Left ventricle myocardium inferior (tissue), 1 donor: ENCODE data around the gene ARHGEF12. TPM values are rescaled to one million over a fixed set of nuclear protein-coding genes. Genes with fewer than 3 reads are reported as not detected.

Experiments used
- DNase-seq: peaks from one replicate; pipeline ENCODE4 v3.0.0-alpha.2; 2020
- H3K27ac ChIP-seq: fragments of 200-600 bp; replicated peaks from 2 replicates; pipeline ENCODE4 v1.8.0; 2021
- H3K27me3 ChIP-seq: fragments of 200-600 bp; 2 replicates; pipeline ENCODE4 v1.8.0; 2021; ENCODE audit warnings: low read depth
- H3K36me3 ChIP-seq: fragments of 200-600 bp; 2 replicates; pipeline ENCODE4 v1.8.0; 2021
- H3K4me1 ChIP-seq: fragments of 200-600 bp; 2 replicates; pipeline ENCODE4 v1.8.0; 2021
- H3K4me3 ChIP-seq: fragments of 200-600 bp; 2 replicates; pipeline ENCODE4 v1.8.0; 2021; ENCODE audit warnings: mild to moderate bottlenecking, moderate library complexity
- H3K9me3 ChIP-seq: fragments of 200-600 bp; replicated peaks from 2 replicates; pipeline ENCODE4 v1.8.0; 2021
- intact Hi-C: fragments of 100-400 bp; cut with micrococcal nuclease; formaldehyde crosslinking; loops from one replicate; pipeline ENCODE4 v1.11.0; 2022
- total RNA-seq: library from RNA; stranded (reverse); fragmentation: NEBNext Ultra II Directional; extraction: Animal tissue kit (Norgen Biotek cat#: 25700); gene quantifications from one replicate; pipeline ENCODE4 v1.2.1, GENCODE V29; 2021
- TF ChIP-seq, protein P1 (sequence below): fragments of 200-600 bp; IDR thresholded peaks from 2 replicates; pipeline ENCODE4 v1.8.0; 2021; ENCODE audit warnings: antibody characterized with exemption, mild to moderate bottlenecking, borderline replicate concordance
- donor health status: DM: no; HTN: yes; CAD: no; lungs with severe emphysema.

Gene ARHGEF12
- total RNA-seq, 1 donor from 2014 or later, result 92.9 TPM

DNA sequence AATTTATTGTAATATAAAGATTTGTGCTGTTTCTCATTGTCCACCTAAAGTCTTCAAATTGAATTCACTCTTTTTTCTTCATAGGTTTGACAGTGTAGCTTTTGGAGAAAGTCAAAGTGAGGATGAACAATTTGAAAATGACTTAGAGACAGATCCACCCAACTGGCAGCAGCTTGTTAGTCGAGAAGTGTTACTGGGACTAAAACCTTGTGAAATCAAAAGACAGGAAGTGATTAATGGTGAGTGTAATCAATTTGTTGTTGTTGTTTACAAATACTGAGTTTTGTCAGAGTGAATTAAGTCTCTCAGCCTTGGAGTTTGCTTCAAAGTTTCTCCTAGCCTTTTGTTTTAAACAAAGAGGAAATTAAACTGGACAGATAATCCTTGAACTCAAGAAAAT lies 121.8 kb downstream of the ARHGEF12 start:
- Histone ChIP-seq H3K27me3 (no peaks in the 10 kb centered on the region), H3K4me1 (peaks cover 12% of the 10 kb centered on the region), H3K4me3 (no peak overlapping the region), H3K27ac (no peak overlapping the region), H3K36me3 (peaks cover 100% of the 10 kb centered on the region), H3K9me3 (no peaks in the 10 kb centered on the region)
- no peak for DNase-seq
- intact Hi-C loops, result no loop called here
- TF ChIP-seq, protein P1, sequence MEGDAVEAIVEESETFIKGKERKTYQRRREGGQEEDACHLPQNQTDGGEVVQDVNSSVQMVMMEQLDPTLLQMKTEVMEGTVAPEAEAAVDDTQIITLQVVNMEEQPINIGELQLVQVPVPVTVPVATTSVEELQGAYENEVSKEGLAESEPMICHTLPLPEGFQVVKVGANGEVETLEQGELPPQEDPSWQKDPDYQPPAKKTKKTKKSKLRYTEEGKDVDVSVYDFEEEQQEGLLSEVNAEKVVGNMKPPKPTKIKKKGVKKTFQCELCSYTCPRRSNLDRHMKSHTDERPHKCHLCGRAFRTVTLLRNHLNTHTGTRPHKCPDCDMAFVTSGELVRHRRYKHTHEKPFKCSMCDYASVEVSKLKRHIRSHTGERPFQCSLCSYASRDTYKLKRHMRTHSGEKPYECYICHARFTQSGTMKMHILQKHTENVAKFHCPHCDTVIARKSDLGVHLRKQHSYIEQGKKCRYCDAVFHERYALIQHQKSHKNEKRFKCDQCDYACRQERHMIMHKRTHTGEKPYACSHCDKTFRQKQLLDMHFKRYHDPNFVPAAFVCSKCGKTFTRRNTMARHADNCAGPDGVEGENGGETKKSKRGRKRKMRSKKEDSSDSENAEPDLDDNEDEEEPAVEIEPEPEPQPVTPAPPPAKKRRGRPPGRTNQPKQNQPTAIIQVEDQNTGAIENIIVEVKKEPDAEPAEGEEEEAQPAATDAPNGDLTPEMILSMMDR, result no peak

DNA sequence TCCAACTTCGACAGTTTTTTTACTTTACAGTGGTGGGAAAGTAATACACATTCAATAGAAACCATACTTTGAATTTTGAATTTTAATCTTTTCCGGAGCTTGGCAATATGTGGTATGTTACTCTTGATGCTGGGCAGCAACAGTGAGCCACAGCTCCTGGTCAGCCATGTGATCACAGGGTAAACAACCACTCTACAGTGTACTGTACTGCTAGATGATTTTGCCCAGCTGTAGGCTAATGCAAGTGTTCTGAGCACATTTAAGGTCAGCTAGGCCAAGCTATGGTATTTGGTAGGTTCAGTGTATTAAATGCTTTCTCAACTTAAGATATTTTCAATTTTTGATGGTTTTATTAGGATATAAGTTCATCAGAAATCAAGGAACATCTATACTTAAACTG lies 126.6 kb downstream of the ARHGEF12 start:
- Histone ChIP-seq H3K36me3 (peaks cover 99% of the 10 kb centered on the region), H3K27me3 (no peaks in the 10 kb centered on the region), H3K4me3 (no peak overlapping the region), H3K9me3 (no peaks in the 10 kb centered on the region), H3K4me1 (no peaks in the 10 kb centered on the region), H3K27ac (no peak overlapping the region)
- DNase-seq, result no peak
- intact Hi-C loops, result no loop called here
- TF ChIP-seq, protein P1, result no peak

- Histone ChIP-seq H3K27me3 (no peaks in the 10 kb centered on the region), H3K4me3 (no peak overlapping the region), H3K4me1 (peaks cover 10% of the 10 kb centered on the region), H3K36me3 (peaks cover 99% of the 10 kb centered on the region), H3K9me3 (no peaks in the 10 kb centered on the region), H3K27ac (no peak overlapping the region)
- intact Hi-C loops, result no loop called here
- DNase-seq, result no peak
- TF ChIP-seq, protein P1, result no peak
These were observed 129.8 kb downstream of the ARHGEF12 start for GRCh38 chr11:120465921-120466534.

GRCh38 chr11:120467627-120468026 lies 131.4 kb downstream of the ARHGEF12 start:
- Histone ChIP-seq H3K9me3 (no peaks in the 10 kb centered on the region), H3K27me3 (no peaks in the 10 kb centered on the region)

DNA sequence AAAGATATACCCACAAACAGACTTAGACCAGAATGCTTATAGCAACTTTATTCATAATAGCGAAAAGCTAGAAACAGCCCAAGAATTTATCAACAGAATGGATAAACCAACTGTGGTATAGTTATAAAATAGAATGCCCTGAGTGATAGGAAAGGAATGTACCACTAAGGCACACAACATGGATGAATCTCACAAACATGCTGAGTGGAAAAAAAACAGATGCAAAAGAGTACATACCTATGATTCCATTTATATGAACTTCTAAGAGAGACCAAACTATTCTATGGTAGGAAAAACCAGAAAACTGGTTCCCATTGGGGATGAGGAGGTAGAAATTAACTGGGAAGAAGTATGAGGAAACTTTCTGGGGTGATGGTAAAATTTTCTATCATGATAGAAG lies 134.9 kb downstream of the ARHGEF12 start:
- H3K4me3 ChIP-seq, result no peak overlapping the region
- intact Hi-C loops, result no loop called here

More at GRCh38 chr11:120467627-120468026, 131.4 kb downstream of the ARHGEF12 start:
- intact Hi-C loops, result no loop called here
- TF ChIP-seq, protein P1, result no peak
- Histone ChIP-seq H3K4me3 (no peak overlapping the region), H3K4me1 (peaks cover 10% of the 10 kb centered on the region), H3K36me3 (peaks cover 99% of the 10 kb centered on the region), H3K27ac (no peak overlapping the region)
- DNase-seq, result no peak

More for the DNA sequence above, 134.9 kb downstream of the ARHGEF12 start:
- no peak for DNase-seq
- Histone ChIP-seq H3K27ac (no peak overlapping the region), H3K9me3 (no peaks in the 10 kb centered on the region), H3K4me1 (peaks cover 16% of the 10 kb centered on the region), H3K27me3 (no peaks in the 10 kb centered on the region), H3K36me3 (peaks cover 99% of the 10 kb centered on the region)
- TF ChIP-seq, protein P1, result no peak
